CD4-positive, alpha-beta T cell treated with Interleukin-15 for 4 hours (primary cell): ENCODE data around the gene CAD.

Source experiments
- DNase-seq: peaks from one replicate; pipeline ENCODE4 v3.0.0-alpha.2; 2020; ENCODE audit warnings: low spot score

Gene CAD

GRCh38 chr2:27198627-27199026 is 18.5 kb upstream of the CAD start:
- no peak for DNase-seq

GRCh38 chr2:27199241-27199640 is 17.9 kb upstream of the CAD start:
- DNase-seq: no peak

- DNase-seq: no peak
Measured at GRCh38 chr2:27201675-27202074, 15.5 kb upstream of the CAD start.

DNA sequence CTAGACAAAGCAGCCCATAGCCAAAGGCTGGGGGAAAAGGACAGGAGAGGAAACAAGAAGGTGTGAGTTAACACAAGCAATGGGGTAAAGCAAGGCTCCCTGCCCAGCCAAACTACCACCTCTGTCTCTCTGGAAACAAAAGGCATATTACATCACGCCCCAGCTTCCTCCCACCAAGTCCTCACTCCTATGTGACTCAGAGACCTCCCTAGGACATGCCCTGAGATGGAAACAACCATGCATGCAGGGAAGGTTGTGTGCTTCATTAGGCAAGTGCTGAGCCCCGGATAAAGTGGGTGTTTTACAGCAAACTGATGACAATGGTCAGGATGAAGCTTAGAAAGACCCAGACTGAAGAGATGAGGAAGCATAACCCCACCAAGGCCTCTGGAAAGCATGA is 14.3 kb upstream of the CAD start:
- no peak for DNase-seq

DNA sequence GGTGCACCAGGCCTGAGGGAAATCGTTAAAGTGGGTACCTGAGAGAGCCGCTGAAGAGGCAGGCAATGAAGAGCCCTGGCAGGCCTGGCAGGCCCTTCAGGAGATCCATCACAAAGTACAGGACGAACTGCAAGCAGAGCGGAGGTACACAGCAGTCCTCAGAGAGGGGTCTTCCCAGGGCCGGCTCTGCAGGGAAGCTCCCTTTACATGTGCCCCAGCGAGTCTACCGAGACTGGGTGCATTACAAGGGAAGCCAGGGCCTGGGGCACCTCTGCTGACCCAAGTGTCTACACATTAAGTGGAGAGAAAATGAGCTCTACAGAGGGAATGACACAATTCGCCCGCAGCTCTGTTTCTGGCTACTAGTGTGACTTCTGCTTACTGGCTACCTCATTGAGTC is 13.4 kb upstream of the CAD start:
- no peak for DNase-seq

DNA sequence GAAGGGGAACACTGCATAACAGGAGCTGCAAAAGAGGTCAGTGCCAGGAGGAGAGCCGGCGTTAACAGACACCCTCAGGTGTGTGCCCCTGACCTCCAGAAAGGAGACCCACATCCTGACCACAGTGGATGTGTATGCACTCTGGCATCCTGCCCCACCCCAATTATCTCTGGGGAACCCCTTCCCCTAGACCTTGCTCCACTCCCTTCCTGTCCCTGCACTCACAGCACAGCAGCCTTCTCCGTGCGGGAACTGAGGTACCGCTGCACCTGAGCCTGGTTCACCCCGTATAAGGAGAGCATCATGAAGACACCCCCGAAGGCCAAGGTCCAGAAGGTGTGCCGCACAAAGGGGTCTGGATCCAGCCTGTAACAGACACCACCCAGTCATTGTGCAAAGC is 12.6 kb upstream of the CAD start:
- DNase-seq: no peak

GRCh38 chr2:27205206-27205605 is 12.0 kb upstream of the CAD start:
- DNase-seq: no peak

DNA sequence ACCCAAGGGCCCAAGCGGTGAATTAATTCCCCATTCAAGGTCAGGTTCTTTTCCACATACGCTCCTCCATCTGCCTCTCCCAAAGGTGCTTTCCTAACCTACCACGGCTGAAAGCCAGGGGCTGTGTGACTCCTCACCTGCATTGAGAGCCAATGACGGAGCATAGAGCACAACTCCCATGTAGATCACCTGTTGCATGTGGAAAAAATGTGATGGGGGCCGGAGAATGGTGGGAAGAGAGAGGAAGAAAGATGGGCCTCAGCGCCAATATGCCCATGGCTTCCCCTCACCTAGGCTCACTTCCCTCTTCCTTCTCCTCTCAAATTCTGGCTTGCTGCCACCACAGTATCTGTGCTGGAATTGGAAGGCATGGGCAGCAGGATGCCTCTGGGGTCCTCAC is 10.8 kb upstream of the CAD start:
- no peak for DNase-seq

- no peak for DNase-seq
Measured at GRCh38 chr2:27208486-27209050, 8.6 kb upstream of the CAD start.

GRCh38 chr2:27209621-27210401 is 7.4 kb upstream of the CAD start:
- DNase-seq: no peak

DNA sequence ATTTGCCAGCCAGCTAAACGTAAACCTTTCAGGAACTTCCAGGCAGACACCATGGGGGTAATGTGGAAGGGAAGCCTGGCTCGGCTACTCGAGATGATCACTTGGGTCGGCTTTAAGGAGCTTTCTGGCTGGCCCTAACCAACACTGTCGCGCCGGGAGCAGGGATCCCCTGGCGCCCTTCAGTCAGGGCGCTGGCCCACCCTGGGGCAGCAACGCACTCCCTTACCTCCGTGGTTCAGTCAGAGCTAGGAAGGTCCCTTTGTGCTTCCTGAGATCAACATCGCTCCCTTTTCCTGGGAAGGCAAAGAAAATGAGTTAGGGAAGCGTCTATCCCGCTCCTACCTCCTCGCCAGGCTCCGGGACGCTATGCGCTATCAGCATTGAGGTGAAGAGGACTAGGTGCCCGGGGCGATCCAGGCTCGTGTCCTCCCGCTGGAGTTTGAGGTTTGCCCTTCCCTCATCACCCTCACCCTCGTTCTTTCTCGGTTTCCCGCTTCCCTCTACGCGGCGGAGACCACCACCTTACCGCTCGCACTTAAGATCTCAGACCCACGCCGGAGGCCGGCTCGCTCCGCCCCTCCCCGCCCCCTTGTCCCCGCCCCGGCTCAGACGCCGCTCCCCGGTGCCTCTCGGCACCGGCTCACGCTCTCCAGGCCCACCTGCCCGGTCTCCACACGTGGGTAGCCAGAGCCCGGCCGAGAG is 5.8 kb upstream of the CAD start:
- no peak for DNase-seq

- DNase-seq: peak; percentile 86
Measured at GRCh38 chr2:27211943-27212625, 5.1 kb upstream of the CAD start, which contains the start of the genes ATRAID and SLC5A6. TSS of gene ATRAID (plus strand) at chr2:27212041. CDS start at chr2:27212369, 328 bp downstream. TSS of gene SLC5A6 (minus strand) at chr2:27212268. CDS start at chr2:27207650, 4,618 bp downstream.

DNA sequence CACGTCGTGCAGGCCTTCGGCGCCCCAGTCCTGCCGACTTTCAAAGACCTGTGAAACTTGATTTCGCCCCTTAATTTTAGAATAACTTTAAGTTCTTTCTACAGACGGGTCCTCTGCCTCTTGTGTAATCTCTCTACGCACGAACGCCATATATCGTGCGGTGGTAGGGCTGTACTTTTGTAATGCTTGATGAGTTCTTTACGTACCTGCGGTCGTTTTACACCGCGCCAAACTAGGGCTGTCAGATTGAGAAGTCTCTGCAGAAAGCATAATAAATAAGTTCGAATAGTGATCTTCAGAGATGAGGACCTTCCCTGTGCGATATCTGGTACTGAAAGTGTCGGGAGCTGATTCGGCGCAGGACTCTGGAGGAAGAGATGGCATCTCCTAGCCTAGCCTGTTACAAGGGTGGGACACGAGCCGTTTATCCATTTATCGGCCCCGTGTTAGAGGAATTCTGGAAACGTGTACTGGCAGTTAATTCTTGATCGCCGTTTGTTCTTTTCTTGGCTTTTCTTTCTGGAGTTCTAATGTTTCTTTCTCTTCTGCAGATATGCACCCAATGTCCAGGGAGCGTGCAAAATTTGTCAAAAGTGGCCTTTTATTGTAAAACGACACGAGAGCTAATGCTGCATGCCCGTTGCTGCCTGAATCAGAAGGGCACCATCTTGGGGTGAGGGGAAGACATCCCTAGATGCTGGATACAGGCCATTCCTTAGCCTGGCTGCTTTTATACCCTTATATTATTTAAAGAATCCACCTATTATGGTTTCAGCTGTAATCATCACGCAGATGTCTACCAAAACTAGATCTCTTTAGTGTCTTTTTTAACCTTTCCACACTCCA is 4.3 kb upstream of the CAD start:
- DNase-seq: peak; percentile 25

DNA sequence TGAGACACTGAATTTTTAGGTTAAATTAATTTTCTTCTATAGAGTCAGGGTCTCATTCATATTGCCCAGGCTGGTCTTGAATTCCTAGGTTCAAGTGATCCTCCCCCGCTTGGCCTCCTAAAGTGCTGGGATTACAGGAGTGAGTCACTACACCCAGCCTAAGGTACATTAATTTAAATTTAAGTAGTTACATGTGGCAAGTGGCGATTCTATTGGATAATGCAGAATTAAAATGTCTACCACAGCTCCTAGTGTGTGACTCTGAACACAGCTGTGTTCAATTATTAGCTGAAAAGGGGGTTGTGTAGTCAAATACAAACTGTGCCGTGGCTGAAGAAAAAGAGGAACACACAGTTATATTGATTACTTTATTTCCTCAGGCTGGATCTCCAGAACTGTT is 2.2 kb upstream of the CAD start:
- no peak for DNase-seq

DNA sequence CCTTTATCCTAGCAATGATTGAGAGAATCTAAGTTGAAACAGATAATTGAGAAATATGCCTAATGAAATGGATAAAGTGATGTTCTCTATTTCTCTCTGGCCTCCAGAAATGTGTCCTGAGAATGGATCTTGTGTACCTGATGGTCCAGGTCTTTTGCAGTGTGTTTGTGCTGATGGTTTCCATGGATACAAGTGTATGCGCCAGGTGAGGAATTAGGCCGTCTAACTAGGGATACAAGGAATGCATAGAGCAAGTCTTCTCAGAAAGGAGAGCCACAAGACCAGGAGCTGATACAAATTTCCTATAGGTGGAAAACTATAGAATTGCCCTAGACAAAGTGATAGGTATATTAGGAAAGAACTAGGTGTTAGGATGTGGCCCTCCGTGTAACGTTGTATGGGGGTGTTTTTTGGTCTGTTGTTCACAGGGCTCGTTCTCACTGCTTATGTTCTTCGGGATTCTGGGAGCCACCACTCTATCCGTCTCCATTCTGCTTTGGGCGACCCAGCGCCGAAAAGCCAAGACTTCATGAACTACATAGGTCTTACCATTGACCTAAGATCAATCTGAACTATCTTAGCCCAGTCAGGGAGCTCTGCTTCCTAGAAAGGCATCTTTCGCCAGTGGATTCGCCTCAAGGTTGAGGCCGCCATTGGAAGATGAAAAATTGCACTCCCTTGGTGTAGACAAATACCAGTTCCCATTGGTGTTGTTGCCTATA is 592 bp upstream of the CAD start:
- no peak for DNase-seq

DNA sequence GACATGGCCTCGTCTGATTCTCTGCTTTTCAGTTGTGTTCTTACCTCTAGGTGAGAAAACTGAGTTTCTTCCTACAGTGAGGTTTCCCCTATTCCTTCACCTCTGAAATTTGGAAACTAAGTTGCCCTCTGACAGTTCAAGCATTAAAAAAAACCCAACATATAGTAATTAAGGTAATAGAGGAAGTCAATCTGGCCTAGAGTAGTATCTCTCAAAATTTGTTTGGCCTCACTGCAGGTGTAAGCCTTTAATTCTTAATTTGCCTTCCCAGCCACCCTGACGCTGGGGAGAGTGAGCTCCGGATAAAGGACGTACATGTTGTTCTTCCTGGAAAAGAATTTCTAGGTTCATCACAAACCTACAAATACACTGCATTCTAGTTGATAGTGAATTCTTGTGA is 1.4 kb downstream of the CAD start:
- DNase-seq: no peak

DNA sequence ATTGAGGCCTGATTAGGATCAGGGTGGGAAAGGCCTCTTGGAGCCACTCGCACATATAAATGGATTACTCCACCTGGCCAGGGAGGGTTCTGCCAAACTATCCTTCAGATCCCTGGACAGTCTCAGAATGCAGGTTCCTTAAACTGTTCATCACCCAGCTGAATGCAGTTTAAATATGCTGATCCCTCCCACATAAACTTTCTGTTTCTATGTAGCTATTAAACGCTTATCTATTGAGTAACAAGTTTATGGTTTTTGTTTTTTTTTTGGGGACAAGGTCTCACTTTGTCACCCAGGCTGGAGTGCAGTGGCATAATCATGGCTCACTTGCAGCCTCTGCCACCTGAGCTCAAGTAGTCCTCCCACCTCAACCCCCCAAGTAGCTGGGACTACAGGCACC is 1.9 kb downstream of the CAD start:
- no peak for DNase-seq

DNA sequence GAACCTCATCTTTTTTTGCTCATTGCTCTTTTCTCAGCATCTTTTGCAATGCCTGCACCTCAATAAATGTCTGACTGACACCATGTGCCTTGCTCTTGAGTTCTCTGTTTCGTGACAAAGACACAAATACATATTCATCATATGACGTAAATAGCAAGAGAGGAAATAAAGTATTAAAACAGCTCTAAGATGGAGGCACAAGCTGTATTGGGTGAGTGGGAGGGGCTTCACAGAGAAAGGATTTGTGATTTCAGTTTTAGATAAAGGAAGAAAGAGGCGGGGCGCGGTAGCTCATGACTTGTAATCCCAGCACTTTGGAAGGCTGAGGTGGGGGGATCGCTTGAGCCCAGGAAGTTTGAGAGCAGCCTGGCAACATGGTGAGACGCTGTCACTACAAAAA is 2.9 kb downstream of the CAD start:
- DNase-seq: no peak

- DNase-seq: no peak
Measured at GRCh38 chr2:27221166-27221565, 4.0 kb downstream of the CAD start.

GRCh38 chr2:27222407-27222806 is 5.2 kb downstream of the CAD start:
- DNase-seq: no peak

DNA sequence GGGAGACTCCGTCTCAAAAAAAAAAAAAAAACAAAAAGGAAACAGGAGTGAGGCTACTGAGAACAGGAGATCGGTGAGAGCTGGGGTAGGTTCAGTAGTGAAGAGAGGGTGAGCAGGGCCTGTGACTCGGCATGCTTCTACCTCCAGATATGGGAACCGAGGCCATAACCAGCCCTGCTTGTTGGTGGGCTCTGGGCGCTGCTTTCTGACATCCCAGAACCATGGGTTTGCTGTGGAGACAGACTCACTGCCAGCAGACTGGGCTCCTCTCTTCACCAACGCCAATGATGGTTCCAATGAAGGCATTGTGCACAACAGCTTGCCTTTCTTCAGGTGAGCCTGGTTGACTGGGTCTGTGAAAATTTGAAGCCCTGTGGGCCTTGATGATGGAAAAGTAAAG is 6.2 kb downstream of the CAD start:
- DNase-seq: no peak
